GM18526 (cell line): Measurements from ENCODE around the gene SPI1.

Experiments
- POLR2A ChIP-seq: IDR thresholded peaks from 3 replicates; pipeline ENCODE4 v1.6.1; 2011; ENCODE audit not compliant: insufficient read length; ENCODE audit errors: extremely low read depth

Gene SPI1

GRCh38 chr11:47331454-47332302 lies 46.7 kb downstream of the SPI1 start:
- no peak for TF ChIP-seq POLR2A

GRCh38 chr11:47329987-47330931 lies 48.1 kb downstream of the SPI1 start:
- TF ChIP-seq POLR2A = no peak

- TF ChIP-seq POLR2A = no peak
These were observed 48.8 kb downstream of the SPI1 start for GRCh38 chr11:47329431-47329986.

DNA sequence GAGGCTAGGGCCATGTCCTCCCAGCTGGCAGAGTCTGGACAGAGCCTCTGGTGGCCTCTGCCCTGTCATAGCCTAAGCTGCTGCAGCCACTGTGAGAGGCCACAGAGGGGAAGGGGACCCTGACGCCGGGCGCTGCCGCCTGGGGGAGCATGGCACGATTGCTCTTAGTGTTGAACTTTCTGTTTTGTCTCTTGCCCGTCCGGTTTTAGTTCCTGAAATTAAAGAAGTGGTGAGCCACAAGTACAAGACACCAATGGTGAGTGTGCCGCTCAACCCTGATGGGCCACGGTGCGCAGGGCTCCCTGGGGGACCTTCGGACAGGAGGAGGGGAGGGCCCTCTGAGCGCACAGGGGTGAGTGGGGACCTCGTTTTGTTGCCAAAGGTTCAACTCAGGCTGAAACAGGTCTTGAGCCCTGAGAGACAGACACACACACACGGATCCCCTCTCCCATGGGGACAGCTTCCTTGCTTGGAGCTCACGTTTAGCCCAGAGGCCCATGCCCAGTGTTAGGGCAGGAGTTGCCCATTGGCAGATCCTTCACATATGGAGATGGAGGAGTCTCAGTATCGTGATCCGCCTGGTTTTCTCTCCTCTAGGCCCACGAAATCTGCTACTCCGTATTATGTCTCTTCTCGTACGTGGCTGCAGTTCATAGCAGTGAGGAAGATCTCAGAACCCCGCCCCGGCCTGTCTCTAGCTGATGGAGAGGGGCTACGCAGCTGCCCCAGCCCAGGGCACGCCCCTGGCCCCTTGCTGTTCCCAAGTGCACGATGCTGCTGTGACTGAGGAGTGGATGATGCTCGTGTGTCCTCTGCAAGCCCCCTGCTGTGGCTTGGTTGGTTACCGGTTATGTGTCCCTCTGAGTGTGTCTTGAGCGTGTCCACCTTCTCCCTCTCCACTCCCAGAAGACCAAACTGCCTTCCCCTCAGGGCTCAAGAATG lies 49.6 kb downstream of the SPI1 start:
- TF ChIP-seq POLR2A = no peak

GRCh38 chr11:47327949-47328348 lies 50.4 kb downstream of the SPI1 start:
- no peak for TF ChIP-seq POLR2A

DNA sequence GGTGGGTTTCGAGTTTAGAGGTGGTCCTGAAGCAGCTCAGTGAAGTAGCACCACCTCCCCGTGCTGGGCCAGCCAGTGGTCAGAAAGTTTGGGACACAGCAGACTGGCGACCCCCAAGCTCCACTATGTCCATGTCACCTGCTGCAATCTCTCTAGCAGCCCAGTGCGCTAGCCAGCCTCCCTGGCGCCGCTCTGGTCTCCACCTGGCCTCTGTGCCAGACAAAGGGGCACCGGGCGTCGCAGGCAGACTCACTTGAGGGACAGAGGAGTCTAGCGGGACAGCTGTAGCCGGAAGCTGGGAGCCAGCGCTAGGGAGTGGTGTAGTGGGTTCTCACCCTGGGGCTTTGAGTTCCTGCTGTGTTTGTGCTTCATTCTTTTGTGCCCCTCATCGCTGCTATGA lies 51.3 kb downstream of the SPI1 start:
- TF ChIP-seq POLR2A = no peak

GRCh38 chr11:47326198-47326597 lies 52.1 kb downstream of the SPI1 start:
- no peak for TF ChIP-seq POLR2A

DNA sequence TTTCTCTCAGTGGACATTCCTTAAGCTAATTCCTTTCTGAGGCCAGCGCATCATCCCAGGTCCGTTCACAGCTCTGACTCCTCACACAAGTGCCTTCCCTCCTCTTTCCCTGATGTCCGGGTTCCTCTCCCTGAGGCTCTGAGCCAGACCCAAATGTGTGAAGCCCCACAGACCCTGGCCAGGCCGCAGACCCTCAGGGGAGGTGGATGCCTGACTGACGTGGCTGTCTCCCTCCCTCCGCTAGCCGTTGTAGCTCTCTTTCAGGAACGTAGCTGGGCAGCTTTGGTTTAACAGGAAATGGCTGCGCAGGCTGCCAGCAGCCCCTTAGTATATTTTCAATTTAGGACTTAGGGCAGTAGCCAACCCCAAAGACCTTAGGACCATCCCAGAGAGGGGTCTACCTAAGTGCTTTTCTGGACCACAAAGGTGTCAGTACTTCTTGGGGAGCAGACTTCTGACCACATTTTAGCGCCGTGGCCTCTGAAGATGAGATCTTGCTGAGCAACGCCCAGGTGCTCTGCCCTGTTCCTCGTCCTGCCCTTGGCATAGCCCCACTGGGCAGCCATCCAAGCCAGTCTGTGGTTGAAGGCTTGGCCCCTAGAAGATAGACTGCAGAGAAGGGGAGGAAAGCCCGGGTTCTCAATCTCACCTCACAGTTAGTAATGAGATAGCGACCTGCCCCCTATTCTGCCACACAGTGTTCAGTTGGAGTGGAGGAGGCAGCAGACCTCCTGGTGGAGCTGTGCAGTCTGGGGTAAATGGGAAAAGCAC lies 52.9 kb downstream of the SPI1 start:
- no peak for TF ChIP-seq POLR2A

DNA sequence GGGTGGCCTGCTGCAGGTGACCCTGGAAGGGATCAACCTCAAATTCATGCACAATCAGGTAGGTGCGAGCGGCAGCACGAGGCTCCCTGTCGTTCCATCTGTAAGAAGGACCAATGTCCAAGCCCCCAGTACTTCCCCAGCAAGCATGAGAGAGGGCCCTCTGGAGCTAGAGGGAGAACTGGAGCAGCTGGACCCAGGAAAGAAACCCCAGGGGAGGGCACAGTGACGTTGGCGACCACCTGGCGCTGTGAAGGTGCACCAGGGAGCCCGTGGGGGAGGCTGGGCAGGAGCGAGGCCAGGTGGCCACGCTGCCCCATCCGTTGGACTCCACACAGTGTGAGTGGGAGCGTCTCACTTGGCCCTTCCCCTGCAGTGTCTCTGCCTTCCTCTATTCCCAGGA lies 53.8 kb downstream of the SPI1 start:
- TF ChIP-seq POLR2A = no peak

- TF ChIP-seq POLR2A = no peak
These were observed 60.2 kb downstream of the SPI1 start for GRCh38 chr11:47318166-47318565.

GRCh38 chr11:47317064-47317828 lies 61.1 kb downstream of the SPI1 start:
- no peak for TF ChIP-seq POLR2A

DNA sequence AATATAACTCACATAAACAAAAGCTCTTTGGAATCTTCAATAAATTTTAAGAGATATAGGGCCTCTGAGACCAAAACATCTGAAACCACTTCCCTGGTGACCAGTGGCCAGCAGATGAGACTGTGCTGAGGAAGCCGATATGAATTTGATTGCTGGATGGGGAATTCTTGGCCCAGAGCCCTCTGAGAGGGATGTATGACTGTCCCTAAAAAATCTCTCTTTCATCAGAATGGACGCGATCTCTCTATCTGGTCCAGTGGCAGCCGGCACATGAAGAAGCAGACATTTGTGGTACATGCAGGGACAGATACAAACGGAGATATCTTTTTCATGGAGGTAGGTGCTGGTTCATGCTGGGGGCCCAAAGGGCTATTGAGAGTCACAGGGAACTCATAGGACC lies 63.4 kb downstream of the SPI1 start:
- no peak for TF ChIP-seq POLR2A
